NCI-H1417 (cell line): Measurements from ENCODE around the gene THOP1.

Source experiments
- DNase-seq, 3 experiments: peaks; one replicate each; lab custom pipeline; 2025; lab: John Stamatoyannopoulos, UW

The THOP1 gene

DNA sequence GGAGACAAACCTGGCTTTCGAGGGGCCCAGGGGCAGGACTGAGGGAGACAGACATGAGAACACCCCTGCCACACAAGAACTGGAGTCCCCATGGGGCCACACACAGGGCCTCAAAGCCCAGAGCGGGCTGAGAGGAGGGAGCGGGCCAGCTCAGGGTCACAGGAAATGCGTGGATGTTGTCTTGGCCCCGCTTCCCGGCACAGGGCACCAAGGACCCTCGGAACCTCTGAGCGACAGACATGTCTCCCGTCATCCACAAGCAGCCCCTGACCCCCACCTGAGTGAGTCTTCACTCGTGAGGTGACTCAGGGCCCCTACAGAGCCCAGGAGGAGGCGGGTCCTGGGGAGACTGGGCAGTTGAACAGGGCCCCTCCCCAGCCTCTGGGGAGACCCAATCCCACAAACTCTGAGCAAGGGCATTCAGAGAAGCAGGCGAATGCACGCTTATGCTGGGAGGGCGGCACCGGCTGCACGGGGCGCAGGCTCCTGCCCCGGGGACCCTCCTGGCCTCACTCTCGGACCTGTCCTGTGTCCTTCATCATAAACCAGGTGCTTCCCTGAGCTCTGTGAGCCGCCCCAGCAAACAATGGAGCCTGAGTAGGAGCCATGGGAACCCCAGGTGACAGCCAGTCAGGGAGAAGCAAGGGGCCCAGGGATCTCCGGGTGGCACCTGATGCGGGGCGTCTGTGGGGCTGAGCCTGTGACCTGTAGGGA, 22.4 kb upstream of the THOP1 start:
- DNase-seq, result no peak

DNA sequence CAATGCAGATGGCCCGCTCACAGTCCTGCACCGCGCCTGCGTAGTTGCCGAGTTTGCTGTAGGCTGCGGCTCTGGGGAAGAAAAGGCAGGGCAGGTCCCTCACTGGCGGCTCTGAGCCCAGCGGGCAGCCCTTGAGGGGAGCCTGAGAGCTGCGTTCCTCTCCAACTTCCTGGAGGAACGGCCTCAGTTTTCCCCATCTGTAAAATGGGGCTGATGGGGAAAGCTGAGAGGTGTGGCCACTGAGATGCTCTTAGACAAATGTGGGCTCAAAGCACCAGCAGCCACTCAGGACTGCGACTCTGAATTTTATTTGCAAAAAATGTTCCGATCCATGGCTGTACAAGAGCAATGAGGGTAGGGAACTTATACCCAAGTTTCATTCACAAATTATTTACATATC, 21.6 kb upstream of the THOP1 start:
- no peak for DNase-seq

DNA sequence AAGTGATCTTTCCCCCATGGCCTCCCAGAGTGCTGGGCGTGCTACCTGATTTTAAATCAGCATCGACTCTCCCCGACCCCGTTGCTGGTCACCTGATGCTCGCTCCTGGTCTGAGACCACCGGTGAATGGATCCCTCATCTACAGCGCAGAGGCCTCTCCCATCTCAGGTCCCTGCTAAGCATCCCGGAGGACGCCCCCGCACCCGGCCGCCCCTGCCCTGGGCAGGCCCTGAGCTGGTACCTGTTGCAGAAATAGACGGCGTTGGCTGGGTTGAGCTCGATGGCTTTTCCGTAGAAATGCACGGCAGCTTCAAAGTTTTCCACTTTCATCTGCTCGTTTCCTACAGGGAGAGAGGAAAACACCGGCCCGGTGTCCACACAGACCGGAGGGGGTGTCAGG, 20.4 kb upstream of the THOP1 start:
- no peak for DNase-seq

DNA sequence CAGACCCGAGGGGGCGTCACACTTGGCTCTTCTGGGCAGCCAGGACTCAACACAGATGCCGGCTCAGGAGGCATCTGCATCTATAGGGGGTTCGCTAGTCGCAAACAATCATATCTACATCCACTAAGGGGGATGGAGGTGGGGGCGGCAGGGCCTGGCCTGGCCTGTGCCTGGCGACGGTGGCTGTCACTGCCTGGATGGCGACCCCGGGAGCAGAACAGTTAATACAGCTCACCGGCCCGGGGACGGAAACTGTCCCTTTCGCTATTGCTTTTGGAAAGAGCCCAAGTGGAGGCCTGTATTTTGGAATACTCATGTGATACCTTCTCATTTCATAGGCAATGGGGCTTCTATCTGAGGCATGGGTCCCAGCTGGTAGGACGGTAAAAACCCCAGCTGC, 19.9 kb upstream of the THOP1 start:
- no peak for DNase-seq

DNA sequence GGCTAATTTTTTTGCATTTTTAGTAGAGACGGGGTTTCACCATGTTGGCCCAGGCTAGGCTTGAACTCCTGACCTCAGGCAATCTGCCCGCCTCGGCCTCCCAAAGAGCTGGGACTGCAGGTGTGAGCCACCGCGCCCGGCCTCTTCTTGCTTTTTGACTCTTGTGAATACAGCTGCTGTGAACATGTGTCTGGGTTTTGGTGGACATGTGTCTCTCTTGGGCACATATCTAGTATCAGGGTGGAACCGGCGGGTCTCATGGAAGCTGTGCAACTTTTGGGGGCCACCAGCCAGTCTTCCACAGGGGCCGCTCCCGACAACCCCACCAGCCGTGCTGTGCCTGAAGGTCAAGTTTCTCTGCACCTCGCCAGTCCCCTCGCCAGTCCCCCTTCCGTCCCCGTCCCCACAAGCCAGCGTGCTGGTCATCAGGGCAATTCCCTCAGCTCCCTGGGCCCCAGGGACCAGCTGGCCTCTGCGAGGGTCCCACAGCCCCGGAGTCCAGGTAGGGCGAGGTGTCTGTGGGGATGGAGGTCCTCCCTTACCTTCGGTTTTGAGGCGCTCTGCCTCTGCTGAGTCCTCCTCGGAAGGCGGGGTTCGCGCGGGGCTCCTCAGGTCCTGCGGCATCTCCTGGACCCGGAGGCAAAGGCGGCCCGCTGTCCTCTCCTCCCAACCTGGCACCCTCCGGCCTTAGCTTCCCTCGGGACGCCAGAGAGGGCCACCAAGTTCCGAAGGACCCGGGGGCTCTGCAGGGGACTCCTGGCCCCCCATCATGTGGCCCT, 18.5 kb upstream of the THOP1 start:
- no peak for DNase-seq

DNA sequence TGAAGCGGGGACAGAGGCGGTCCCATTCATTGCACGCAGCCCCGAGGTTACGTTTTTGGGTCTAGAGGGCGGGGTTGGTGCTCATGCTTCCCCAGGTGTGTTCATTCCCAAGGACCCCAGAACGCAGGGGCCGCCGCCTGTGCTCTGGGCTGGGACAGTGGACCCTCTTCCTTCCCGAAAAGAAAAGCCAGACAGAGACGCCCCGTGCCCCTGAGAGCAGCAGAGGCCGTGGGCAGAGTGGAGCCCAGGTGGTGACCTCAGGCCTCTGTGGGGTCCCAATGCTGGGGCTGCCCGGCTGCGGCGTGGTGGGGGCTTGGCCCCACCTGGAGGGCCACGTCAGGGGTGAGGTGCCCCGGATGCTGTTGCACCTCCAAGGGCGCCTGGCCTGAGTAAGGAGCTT, 17.6 kb upstream of the THOP1 start:
- DNase-seq, result no peak

DNA sequence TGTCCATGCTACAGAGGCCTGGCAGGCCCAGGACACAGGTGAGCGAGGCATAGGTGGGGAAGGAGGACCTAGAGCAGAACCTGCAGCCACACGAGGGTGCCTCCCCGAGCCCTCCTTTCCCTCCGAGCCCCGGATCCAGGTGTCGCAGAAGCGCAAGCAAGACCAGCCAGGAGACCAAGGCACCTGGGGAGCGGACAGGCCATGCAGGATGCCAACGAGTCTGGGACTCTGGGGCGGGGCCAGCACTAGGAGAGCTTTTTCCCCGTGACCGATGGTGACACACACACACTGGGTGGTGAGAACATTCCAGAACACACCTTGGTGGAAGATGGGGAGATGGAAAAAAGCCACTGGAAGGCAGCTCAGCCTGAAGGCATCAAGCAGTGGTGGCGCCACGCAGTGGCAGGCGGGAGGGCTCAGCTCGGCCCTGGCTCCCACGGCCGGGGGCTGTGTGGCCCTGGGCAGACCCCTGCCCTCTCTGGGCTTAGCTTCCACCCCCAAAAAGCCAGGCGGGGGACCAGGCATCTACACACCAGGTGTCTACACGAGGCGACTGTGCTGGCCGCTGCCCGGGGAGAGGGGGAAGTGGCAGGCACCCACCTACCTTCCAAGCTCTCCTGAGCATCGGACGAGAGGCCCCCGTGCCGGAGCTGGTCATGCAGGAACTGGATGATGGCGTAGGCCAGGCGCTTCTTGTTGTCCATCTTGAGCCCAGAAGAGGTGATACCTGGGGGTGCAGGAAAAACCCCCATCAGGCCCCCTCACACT, 16.8 kb upstream of the THOP1 start:
- no peak for DNase-seq

DNA sequence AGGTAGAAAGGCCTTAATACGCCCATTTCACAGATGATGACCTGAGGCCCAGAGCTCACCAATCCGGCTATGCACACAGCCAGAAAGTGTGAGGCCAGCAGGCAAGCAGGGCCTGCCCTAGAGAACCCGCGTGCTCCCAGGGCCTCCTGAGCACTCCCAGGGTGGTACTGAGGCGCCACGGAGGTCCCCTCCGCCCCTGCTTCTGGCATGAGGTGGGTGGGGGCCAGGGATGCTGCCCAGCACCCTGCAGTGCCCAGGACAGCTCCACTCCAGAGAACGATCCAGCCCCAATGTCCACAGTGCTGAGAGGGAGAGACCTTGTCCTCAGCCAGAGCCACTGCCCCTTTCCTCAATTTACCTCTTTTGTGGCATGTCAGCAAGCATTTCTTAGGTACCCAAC, 16.1 kb upstream of the THOP1 start:
- DNase-seq, result no peak

DNA sequence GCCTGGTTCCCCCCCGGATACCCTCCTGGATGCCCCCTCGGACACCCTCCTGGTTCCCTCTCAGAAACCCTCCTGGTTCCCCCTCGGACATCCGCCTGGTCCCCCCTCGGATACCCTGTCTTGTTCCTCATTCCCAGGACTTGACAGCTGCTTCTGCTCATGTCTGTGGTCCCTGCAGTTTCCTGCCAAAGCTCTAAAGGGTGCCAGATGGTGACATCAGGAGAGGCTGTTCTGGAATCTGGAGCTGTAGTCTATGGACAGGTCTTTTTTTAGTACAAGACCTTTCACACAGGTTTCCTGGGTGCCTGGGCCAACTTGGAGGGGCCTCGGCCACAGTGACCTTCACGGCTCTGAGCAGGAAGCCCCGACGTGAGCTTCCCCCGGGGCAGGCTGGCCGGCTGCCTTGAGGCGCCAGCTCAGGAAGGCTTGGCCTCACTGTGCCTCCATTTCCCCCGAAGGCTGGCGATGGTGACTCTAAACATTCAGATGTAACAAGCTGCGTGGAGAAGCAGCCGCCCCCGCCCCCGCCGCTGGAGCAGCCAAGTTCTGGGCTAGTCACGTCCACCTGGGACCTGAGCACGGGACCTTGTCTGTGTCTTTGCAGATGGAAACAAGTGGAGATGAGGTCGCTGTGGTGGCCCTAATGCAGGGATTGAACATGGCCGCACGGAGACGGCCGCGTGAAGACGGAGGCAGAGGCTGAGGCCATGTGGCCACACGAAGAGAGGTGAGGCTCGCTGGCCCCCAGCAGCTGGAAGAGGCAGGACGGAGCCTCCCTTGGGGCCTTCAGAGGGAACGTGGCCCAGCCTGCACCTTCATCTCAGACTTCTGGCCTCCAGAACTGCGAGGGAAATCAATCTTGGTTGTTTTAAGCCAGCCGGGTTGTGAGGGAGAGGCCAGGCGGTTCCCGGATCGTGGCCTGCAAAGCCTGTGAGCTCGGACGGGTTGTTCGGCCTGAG, 15.0 kb upstream of the THOP1 start:
- no peak for DNase-seq

DNA sequence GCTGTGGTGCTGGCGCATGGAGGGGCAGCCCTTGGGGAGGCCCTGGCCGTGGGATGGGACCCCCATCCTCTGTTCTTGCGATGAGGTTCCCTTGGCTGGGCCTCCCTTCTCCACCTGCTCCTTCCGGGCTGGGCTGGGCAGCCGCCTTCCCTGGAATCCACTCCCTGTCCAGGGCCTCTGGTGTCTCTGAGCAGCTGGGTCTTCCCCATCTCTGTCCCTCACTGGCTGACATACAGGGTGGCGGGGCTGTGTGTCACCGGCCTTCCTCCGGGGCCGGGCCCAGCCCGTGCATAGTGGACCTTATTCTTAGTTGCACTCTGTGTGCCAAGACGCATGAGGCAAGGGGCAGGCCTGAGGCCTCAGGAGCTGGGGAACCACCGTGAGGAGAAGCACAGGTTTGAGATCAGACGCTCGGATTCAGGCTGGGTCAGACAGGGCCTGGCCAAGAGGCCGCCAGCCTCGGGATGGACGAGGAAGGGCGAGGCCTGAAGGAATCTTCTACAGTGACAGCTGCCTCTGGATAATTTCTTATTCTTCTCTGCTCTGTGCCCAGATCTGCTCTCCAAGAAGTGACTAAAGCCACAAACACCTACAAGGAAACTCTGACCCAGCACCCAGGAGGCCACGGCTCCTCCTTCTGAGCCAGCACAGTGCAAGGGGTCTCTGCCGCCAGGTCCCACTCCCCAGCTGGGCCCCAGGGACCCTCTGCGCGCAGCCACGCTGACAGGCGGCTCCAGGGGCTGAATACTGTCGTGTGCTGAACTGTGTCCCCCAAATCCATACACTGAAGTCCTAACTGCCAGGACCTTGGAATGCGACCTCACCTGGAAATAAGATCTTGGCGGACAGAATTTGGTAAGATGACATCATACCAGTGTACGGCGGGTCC, 13.3 kb upstream of the THOP1 start:
- no peak for DNase-seq

DNA sequence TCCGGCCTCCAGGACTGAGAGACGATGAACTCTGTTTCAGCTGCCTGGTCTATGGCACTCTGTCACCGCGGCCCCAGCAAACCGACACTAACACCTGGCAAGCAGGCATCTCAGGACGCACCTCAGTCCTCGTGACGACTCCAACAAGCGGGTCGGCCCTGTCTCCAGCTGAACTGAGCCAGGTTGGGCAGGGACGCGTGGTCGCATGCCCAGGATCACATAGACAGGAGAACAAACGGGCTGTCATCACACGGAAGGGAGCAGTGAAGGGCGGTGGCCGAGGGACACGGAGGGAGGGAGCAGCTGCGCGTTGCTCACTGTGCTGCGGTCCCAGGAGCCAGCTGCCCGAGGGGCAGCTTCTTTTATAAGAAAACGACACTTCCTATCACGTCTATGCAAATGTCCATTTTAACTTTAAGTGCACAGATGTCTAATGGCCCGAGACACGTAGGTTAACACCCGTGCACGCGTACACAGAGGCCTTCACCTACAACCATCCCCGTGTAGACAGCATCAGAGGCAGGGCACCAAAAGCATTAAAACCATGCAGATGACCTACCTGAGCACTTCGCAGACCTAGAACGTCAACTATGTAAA, 11.1 kb upstream of the THOP1 start:
- DNase-seq, result no peak

DNA sequence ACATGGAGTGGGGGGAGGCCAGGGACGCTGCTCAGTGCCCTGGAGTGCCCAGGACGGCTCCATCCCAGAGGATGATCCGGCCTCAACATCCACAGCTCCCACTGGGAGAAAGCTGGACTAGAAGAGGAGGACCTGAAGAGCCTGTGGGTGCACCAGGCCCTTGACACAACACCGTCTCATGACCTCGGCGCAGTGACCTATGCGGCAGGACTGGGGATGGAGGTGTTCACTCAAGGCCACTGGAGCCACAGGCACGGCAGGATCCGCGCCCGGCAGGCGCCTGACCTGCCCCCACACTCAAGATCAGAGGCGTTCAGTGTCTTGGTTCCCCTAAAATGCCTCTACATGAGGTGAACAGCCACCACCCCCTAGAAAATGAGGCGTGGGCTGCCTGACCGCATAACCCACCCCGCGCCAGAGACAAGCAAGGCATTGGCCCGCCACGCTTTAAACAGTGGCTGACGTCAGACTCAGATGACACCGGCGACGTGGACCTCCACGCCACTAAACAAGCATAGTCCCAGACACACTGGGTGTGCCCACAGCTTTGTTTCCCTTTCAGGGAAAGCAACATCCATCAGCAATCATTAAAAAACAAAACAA, 10.2 kb upstream of the THOP1 start:
- no peak for DNase-seq

DNA sequence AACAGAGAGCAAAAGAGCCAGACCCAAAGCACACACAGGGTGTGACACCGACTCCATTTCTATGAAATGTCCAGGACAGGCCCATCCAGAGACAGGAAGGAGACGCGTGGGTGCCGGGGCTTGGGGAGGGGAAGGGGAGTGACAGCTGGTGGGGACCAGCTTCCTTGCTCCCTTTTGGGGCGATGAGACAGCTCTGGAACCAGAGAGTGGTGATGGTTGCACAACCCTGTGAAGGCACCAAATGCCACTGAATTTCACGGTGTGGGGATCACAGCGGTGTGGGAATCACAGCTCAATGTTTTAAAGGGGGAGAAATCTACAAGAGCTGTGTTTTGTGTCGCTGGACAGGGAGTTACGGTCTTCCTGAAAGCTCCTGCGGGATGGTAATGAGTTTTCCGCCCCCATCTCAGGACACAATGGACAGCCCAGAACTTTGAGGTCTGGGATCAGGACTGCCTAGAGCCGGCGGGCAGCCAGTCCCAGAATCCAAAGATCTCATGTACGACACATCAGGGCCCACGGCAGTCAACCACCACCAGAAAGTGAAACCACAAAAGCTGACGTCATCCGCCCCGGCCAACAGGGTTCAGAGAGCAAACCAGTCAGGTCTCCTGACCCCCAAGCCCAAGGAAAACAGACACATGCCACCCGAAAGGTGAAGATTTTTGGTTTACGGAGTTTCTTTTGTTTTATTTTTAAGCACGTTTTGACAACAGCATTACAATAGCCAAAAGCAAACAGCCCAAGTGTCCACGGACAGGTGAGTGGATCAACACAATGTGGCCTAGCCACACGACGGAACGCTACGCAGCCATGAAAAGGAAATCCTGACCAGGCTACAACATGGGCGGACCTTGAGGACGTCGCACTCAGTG, 9.5 kb upstream of the THOP1 start:
- DNase-seq, result no peak

DNA sequence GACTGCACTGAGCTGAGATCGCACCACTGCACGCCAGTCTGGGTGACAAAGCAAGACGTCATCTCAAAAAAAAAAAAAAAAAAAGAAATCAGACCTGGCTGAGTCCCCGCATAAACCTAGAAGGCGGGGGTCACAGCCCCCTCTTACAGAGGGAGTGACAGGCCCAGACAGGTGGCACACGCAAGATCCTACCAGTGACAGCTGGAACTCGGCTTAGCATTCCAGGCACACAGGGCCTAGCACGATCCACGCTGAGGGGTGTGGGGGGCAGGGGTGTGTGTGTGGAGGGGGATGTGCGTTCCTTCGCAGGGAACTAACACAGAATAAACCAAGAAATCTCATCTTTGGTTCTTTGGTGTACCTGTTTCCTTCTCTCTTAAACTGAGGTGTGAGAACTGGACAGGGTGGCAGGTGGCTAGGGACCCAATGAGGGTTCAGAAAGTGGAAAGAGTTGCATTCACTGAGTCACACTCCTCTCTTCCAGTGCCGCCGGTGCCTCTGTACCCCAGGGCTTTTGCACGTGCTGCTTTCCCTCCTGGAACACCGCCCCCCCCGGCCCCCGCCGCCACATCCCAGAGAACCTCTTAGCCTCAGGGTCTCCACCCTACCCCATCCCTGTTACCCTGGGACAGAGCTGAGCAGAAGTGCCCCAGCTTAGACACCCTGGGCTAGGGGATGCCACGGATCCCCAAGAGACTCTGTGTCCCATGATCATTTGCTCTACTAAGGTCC, 7.2 kb upstream of the THOP1 start:
- no peak for DNase-seq

DNA sequence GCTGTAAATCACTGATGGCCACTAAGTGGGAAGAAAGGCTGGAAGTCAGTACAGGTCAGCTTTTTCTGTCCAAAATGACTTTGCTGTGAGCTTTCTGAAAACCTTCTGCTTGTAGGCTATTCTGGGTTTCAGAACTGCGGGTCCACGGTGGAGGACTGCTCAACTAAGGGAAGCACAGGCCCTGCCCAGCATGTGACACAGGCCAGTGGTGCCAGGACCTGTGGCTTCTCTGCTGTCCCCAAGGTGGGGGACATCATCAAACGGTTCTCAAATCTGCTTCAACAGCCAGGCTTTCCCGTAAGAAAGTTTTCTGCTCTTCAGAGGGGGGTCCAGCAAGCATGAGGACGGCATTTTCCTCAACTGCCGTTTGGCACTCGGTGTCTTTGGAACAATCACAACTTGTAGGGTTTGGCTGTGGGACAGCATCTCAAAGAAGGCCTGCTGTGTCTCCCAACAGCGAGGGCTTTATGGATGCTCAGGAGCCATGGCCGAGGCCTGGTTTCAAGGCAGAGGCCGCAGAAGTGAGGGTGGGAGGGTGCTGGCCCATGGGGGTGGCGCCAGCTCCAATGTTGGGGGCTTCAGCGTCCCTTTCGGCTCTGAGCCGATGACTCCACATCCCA, 6.1 kb upstream of the THOP1 start:
- no peak for DNase-seq

DNA sequence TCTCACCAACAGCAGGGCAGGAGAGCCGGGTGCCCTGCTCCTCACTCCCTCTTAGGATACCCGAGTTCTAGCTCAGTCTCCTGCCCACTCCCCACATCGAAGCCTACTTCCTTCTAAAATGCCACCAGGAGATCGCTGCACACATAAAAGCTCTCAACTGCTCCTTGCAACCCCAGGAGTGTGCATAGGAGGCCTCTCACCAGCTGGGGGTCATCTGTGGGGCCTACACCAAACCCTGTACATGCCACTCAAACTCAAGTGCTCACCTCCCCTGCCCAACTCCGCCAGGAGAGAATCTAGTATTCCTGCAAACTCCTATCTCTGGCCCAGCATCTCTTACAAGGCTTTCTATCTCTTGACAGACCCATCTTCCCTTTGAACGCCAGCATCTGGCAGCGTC, 5.0 kb upstream of the THOP1 start:
- no peak for DNase-seq

DNA sequence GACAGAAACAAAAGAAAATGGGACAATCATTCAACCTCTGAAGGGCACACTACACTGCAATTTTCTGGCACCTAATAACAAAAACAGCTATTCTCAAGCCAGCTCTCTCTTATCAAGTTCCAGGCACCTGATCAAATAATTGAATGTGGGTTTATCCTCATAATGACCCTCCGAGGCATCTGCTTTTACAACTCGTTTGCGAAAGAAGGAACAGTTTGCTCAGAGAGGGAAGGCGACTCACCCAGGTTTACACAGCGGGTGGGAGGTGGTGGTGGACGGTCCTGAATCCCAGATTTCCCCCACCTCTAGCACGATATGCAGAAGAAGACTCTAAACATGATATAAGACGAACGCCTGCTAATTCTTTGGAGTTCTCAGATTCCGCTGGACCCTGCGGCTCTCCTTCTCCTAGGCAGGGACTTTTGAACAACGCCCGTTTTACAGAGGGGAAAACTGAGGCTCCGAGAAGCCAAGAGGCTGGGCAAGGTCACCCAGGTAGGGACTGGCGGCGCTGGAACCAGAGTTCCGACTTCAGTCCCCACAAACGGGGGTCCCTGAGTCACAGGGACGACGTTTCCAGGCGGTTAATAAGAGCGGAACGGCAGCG, 2.9 kb upstream of the THOP1 start:
- peak in 1 of 3 experiments; percentile 43 for DNase-seq
